ENCODE measurements around the gene LYL1. TPM values are rescaled to one million over a fixed set of nuclear protein-coding genes. Genes with fewer than 3 reads are reported as not detected.

The LYL1 gene
- total and polyA plus RNA-seq, 4 donors: 12.9 to 34.1 (median 20.7) TPM

- Histone ChIP-seq H3K36me3 (ENCODE audit: control insufficient read depth in 4 of 4, insufficient read depth in 4 of 4, low read length in 4 of 4) (peaks cover 3 to 17% (median 5%) of the 10 kb centered on the region in 4 donors), H3K9ac (ENCODE audit: insufficient read depth in 1 of 2, low read length in 2 of 2) (no peak overlapping the region), H3K4me3 (no peak overlapping the region), H3K27ac (ENCODE audit: low read depth in 1 of 2, low read length in 1 of 2) (peak overlapping the region in 1 of 2 donors; percentile 27), H3K9me3 (ENCODE audit: control insufficient read depth in 4 of 4, insufficient read depth in 3 of 4, low read length in 3 of 4) (no peaks in the 10 kb centered on the region), H3K27me3 (ENCODE audit: control insufficient read depth in 3 of 3, insufficient read depth in 3 of 3, low read length in 2 of 3) (no peaks in the 10 kb centered on the region), H3K4me1 (ENCODE audit: control insufficient read depth in 5 of 5, insufficient read depth in 5 of 5, low read length in 5 of 5) (peaks cover 3 to 52% (median 13%) of the 10 kb centered on the region in 5 donors)
- no peak for DNase-seq
- WGBS, 2 donors: 47 to 49% methylated on average over 5 of the region's 5 CpGs
- no peak for TF ChIP-seq CTCF (IDR thresholded peaks at IDR 0.05; ENCODE audit: control extremely low read depth, extremely low read depth)
- ATAC-seq (ENCODE audit: insufficient read depth, low FRiP score): no peak
Observed at GRCh38 chr19:13094106-13094504, 8.6 kb downstream of the LYL1 start.

GRCh38 chr19:13093407-13094105 lies 9.1 kb downstream of the LYL1 start:
- peaks cover 3 to 17% (median 5%) of the 10 kb centered on the region in 4 donors for H3K36me3 ChIP-seq (ENCODE audit: control insufficient read depth in 4 of 4, insufficient read depth in 4 of 4, low read length in 4 of 4)
- WGBS, 2 donors: 45 to 49% methylated on average over 12 of the region's 12 CpGs
- no peak overlapping the region for H3K9ac ChIP-seq (ENCODE audit: insufficient read depth in 1 of 2, low read length in 2 of 2)
- peak; percentile 65 for ATAC-seq (ENCODE audit: insufficient read depth, low FRiP score)
- TF ChIP-seq CTCF (IDR thresholded peaks at IDR 0.05; ENCODE audit: control extremely low read depth, extremely low read depth): peak; percentile 97
- H3K4me3 ChIP-seq: no peak overlapping the region
- DNase-seq: peak; percentile 84 to 87 (median 85)
- no peaks in the 10 kb centered on the region for H3K27me3 ChIP-seq (ENCODE audit: control insufficient read depth in 3 of 3, insufficient read depth in 3 of 3, low read length in 2 of 3)
- H3K9me3 ChIP-seq (ENCODE audit: control insufficient read depth in 4 of 4, insufficient read depth in 3 of 4, low read length in 3 of 4): no peaks in the 10 kb centered on the region
- H3K4me1 ChIP-seq (ENCODE audit: control insufficient read depth in 5 of 5, insufficient read depth in 5 of 5, low read length in 5 of 5): peaks cover 3 to 49% (median 13%) of the 10 kb centered on the region in 5 donors
- H3K27ac ChIP-seq (ENCODE audit: low read depth in 1 of 2, low read length in 1 of 2): peak overlapping the region in 1 of 2 donors; percentile 27

GRCh38 chr19:13092606-13093235 lies 9.9 kb downstream of the LYL1 start:
- Histone ChIP-seq H3K9ac (ENCODE audit: insufficient read depth in 1 of 2, low read length in 2 of 2) (no peak overlapping the region), H3K4me3 (no peak overlapping the region), H3K27me3 (ENCODE audit: control insufficient read depth in 3 of 3, insufficient read depth in 3 of 3, low read length in 2 of 3) (no peaks in the 10 kb centered on the region), H3K27ac (ENCODE audit: low read depth in 1 of 2, low read length in 1 of 2) (peak overlapping the region in 1 of 2 donors; percentile 78), H3K36me3 (ENCODE audit: control insufficient read depth in 4 of 4, insufficient read depth in 4 of 4, low read length in 4 of 4) (peaks cover 3 to 21% (median 5%) of the 10 kb centered on the region in 4 donors), H3K4me1 (ENCODE audit: control insufficient read depth in 5 of 5, insufficient read depth in 5 of 5, low read length in 5 of 5) (peaks cover 3 to 49% (median 13%) of the 10 kb centered on the region in 5 donors), H3K9me3 (ENCODE audit: control insufficient read depth in 4 of 4, insufficient read depth in 3 of 4, low read length in 3 of 4) (no peaks in the 10 kb centered on the region)
- TF ChIP-seq CTCF (IDR thresholded peaks at IDR 0.05; ENCODE audit: control extremely low read depth, extremely low read depth): no peak
- WGBS, 2 donors: 66 to 77% methylated on average over 14 of the region's 14 CpGs
- ATAC-seq (ENCODE audit: insufficient read depth, low FRiP score): no peak
- no peak for DNase-seq
